GM19099 (cell line): ENCODE data around the gene MAPK6.

Experiments
- POLR2A ChIP-seq: IDR thresholded peaks from 3 replicates; pipeline ENCODE4 v1.6.1; 2011; ENCODE audit warnings: low read depth; ENCODE audit not compliant: insufficient read length; ENCODE audit errors: extremely low read depth

Gene MAPK6

DNA sequence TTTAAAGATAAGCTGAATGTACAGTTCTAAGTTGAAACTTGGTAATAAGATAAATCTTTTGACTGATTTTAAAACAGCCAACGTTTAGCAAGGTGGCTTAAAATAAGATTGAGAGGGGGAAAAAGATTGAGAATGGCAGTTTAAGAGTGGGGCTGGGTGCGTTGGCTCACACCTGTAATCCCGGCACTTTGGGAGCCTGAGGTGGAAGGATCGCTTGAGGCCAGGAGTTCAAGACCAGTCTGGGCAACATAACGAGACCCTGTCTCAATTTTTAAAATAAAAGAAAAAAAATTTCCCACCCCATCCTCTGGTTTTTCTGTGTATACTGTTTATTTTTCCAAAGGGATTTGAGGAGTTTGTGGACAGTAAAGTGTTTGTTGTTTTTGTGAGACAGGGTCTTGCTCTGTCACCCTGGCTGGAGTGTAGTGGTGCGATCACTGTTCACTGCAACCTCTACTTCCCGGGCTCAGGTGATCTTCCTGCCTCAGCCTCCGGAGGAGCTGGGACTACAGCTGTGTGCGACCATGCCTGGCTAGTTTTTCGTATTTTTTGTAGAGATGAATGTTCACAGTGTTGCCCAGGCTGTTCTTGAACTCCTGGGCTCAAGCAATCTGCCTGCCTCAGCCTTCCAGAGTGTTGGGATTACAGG, 3.0 kb downstream of the MAPK6 start:
- TF ChIP-seq POLR2A: no peak

DNA sequence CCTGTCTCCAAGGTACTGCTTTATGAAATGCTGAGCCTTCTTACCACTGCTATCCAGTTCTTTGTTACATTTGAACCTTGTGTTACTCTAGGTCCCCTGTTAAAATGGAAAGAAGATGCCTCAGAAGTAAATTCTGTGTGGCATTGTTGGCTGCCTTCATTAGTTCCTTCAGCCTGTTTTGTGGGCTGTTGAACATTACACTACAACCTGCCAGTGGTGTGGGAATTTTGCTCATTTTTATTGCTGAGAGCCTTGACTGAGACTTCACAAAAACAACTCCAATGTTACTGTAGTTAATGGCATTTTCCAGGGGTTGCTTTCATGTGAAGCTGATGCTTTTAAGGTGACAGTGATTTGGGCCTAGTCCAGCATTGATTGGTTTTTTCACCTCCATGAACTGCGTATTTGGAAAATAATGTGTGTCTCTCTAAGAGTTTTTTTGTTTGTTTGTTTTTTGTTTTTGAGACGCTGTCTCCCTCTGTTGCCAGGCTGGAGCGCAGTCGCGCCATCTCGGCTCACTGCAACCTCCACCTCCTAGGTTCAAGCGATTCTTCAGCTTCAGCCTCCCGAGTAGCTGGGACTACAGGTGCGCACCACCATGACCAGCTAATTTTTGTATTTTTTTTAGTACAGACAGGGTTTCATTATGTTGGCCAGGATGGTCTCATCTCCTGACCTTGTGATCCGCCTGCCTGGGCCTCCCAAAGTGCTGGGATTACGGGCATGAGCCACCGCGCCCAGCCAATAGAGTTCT, 4.3 kb downstream of the MAPK6 start:
- TF ChIP-seq POLR2A: no peak

DNA sequence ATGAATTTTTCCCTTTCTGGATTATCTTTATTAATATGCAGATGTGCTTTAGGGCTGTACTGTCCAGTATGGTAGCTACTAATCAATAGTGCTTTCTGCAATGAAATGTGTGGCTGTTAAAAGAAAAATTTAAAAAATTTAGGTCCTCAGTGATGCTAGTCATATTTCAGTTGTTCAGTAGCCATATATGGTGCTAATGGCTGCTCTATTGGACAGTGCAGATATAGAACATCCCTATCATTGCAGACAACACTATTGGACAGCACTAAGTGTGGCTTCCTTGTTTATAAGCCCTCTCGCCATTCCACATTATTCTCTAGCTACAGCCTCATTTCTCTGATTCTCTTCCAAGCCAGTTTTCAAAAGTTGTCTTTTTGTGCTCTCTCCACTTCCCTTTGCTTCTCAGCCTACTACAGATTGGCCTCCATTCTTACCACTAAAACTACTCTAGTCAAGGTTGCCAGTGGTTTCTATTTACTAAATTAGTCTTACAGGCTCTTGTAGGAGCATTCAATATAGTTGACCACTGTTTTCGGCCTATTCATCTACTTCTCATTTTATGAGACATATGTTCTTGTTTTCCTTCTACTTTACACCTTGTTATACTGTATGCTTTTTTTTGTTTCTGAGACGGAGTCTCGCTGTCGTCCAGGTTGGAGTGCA, 9.5 kb downstream of the MAPK6 start:
- no peak for TF ChIP-seq POLR2A

DNA sequence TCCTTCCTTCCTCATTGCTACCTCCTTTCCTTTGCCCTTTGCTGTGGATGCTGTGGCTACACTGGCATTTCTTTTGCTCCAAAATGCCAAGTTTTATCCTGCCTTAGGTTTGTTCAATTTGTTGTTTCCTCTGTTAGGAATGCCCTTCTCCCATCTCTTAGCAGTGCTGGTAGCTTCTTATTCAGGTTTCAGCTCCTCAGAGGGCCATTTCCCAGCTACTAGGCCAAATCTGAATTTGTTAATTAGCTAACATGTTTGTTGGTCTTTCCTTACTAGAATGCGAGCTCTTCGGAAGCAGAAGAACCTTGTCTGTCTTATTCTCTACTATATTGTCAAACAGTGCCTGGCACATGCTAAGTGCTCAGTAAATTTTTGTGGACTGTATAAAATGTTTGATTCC, 11.0 kb downstream of the MAPK6 start:
- TF ChIP-seq POLR2A: no peak

DNA sequence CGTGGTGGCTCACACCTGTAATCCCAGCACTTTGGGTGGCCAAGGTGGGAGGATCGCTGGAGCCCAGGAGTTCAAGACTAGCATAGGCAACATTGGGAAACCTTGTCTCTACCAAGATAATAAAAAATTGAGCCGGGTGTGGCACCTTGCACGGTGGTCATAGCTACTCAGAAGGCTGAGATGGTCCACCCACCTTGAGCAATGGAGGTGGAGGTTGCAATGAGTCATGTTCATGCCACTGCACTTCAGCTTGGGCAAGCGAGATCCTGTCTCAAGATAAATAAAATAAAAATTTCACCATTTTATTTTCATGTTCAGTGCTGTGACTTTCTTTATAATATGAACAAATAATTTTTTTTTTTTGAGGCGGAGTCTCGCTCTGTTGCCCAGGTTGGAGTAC, 12.5 kb downstream of the MAPK6 start:
- TF ChIP-seq POLR2A: no peak

DNA sequence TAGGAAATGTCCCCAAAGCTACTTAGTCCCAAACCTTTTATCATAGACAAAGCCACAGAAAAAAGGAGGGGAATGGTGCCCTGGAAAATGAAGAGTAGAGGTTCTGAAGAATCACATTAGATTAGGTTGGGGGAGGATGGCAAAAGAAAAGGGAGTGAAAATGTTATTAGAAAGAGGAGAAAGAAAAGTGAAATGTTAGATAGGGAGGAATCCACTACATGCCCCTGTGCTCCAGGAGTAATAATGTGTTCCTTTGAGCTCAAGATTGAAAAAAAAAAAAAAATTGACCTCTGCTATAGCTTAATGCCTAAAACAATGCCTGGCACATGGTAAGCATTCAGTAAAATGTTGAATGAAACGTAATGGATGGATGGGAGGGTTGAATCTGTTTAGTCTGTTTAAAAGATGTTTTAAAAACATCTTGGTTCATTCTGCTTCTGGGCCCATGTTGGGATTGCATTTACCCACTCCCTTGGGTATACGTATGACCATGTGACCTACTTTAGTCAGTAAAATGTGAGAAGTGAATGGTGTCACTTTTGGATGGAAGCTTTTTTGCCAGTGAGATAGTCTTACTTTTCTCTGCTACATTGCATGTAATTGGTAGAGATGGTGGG, 19.0 kb downstream of the MAPK6 start:
- no peak for TF ChIP-seq POLR2A

DNA sequence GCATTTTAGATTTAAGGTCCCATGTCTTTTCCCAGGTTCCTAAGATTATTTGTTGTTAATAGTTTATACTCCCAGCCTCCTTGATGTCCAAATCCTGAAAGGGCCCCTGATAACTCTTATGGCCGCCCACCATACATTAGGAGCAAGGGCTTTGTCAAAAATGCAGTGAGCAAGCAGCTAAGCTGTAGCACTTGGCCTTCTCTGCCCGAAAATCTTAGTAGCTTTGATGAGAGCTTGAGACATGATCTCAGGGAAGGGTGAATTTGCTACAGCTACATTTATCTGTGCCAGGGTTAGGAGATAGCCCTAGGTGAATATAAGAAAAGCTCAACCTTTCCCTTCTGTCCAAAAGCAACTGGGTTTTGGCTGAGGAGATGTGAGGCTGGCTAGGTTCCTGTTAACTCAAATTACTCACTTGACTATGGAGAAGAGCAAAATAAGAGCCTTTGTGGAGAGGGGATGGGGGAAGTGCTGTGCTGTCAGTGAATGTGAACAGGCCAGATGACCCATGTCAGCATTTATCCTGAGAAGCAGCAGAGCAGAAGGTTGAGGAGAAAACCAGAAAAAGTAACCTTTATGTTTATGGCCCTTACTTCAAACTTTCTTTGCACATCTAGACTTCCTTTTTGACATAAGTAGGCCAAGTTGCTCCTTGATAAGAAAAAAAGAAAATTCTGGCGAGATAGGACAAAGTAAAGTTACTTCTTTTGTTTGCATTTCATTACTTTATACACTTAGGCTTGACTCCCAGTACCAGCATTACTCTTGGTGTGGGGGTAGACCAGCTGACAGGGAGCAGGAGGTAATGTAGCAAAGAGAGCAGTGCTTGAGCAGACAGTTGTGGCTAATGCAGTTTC, 21.1 kb downstream of the MAPK6 start:
- no peak for TF ChIP-seq POLR2A

DNA sequence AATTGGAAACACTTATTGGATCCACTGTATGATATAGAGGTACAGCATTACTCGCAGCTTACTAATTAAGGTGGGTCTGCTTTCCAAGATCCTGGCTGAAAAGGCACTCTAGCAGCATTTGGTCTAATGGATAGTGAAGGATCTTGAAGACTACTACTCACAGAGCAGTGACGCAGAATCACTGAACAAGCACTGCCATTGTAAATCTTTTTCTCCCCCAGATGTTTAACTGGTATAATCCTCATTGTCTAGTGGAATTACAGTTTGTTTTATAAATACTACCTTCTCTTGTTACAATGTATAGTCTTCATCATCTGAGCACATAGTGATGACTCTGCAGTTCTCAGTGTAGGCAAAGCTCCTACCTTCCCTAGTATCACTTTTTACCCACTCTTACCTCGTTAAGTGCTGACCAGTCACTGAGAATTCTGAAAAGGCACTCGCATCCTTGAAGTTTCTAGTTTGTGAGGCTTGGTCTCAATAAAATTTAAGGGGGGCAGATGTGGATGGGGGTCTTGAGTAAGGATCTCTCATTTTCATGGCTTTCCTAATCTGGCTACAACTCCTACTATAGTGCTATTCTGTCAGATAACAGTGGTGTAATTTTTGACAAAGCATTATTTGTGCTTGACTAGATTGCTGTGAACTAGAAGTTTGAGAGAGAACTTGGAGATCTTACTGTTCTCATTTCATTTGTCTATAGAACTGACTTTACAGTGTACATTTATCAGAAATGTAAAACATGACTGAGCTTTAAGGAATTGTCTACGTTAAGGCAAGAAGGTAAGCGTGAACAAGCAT, 23.2 kb downstream of the MAPK6 start:
- TF ChIP-seq POLR2A: no peak

DNA sequence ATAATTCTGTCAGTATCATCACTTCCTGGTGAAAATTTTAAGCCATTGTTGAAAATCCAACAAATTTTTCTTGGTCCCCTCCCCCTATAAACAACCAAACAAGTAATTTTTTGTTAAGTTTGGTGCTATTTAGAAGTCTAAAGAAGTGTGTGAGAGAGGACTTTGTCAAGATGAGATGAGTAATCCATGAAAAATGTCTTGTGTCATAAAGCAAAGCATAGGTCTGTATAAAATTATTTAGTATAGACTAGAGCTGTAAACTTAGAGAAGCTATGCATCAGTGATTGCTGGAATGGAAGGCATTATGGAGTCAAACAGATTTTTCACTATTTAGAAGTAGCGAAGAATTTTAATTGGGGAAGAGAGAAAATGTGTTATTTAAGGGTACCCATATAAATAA, 31.4 kb downstream of the MAPK6 start:
- no peak for TF ChIP-seq POLR2A

DNA sequence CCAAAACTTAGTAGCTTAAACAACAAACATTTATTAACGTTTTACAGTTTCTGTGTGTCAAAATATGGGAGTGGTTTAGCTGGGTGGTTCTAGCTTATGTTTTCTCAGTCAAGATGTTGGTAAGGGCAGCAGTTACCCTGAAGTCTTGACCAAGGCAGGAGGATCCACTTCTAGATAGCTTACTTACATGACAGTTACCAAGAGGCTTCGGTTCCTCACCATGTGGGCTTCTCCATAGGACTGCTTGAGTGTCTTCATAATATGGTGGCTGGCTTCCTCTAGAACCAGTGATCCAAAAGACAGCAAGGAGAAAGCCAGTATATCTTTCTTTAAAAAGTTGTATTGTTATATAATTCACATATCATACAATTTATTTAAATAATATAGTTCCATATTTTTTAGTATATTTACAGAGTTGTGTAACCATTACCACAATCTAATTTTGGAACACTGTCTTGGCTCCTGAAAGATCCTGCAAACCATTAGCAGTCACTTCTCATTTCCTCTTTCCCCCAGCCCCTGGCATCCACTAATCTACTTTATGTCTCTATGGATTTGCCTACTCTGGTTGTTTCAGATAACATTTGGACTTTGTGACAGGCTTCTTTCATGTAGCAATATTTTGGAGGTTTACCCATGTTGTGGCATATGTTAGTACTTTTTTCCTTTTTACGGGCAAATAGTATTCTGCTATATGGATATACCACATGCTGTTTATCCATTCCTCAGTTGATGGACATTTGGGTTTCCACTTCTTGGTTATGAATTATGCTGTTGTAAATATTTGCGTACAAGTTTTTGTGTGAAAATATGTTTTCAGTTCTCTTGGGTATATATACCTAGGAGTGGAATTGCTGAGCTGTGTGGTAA, 33.3 kb downstream of the MAPK6 start:
- no peak for TF ChIP-seq POLR2A

DNA sequence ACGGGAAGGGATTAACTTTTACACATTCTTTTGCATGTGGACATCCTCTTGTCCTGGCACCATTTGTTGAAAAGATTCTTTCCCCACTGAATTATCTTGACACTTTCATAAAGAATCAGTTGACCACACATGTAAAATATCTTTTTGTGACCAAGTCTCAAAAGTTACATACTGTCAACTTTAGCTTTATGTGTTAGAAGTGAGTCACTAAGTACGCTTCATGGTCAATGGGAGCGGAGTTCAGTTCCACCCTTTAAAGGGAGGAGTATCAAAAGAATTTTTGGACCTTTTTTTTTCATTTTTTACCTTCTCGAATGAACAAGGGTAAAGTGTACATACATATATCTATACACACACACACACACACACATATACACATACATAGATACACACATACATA, 35.4 kb downstream of the MAPK6 start:
- no peak for TF ChIP-seq POLR2A

DNA sequence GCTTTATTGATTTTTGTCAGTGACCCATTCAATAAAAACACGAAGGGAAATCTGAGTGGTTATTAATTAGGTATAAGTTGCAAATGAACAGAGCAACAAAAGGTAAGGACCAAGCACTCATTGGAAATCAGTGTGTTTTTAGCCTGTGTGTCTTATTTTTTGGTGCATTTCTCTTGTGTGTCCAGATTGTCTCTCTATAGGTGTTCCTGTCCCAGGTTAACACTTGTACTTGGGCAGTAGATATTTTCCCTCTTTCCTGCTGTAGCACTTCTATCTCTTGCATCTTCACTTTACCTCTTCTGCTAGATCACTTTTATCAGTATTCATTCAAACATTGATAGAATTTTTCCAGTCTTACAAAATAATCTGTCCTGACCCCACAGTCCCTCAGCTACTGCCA, 37.0 kb downstream of the MAPK6 start:
- TF ChIP-seq POLR2A: no peak

DNA sequence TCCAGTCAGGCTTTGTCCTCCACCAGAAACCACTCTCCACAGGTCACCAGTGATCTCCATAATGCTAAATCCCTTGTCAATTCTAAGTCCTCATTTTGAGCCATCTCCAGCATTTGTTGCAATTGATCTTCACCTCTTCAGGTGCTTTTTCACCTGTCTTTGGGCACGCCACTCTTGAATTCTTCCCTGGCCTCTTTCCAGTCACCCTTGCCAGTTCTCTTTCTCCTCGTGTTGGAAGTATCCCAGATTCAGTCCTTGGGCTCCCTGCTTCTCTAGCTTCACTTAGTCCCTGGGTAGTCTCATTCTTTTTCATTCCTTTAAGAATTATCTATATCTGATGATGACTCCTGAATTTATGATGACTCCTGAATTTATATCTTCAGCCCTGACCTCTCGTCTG, 37.5 kb downstream of the MAPK6 start:
- TF ChIP-seq POLR2A: no peak
